Vagina (tissue), 2 donors: ENCODE data around the gene HINT3. TPM values are rescaled to one million over a fixed set of nuclear protein-coding genes. Genes with fewer than 3 reads are reported as not detected.

Experiments used
- DNase-seq, 2 donors: peaks; one replicate each; pipeline ENCODE4 v3.0.0-alpha.2; 2017; ENCODE audit errors: extremely low spot score in 2 of 2
- H3K27ac ChIP-seq: fragments of 200-600 bp; sonication (generic); one replicate; pipeline ENCODE4 v1.5.1; 2019
- H3K27me3 ChIP-seq: fragments of 200-600 bp; sonication (generic); one replicate; pipeline ENCODE4 v1.5.1; 2019
- H3K36me3 ChIP-seq, 2 donors: fragments of 200-600 bp; sonication (generic); one replicate each; pipeline ENCODE4 v1.5.1; 2017 to 2019
- H3K4me1 ChIP-seq: fragments of 200-600 bp; sonication (generic); one replicate; pipeline ENCODE4 v1.5.1; 2019
- H3K4me3 ChIP-seq, 2 donors: fragments of 200-600 bp; sonication (generic); 1 replicate in 1 of 2; 2 replicates in 1 of 2; pipeline ENCODE4 v1.5.1; 2016 to 2019
- H3K9me3 ChIP-seq: fragments of 200-600 bp; sonication (generic); one replicate; pipeline ENCODE4 v1.5.1; 2019
- CTCF ChIP-seq, 3 experiments: fragments of 450-650 bp in 2 of 3; fragments of 200-600 bp in 1 of 3; sonication (generic) in 1 of 3; IDR thresholded peaks; one replicate each; pipeline ENCODE4 v1.5.1; 2017 to 2019; ENCODE audit warnings: antibody characterized with exemption in 3 of 3, mild to moderate bottlenecking in 2 of 3, moderate library complexity in 2 of 3
- POLR2A ChIP-seq, 2 donors: fragments of 450-650 bp; IDR thresholded peaks; one replicate each; pipeline ENCODE4 v1.6.1; 2017; ENCODE audit warnings: antibody characterized with exemption in 2 of 2, mild to moderate bottlenecking in 2 of 2, moderate library complexity in 2 of 2
- POLR2AphosphoS5 ChIP-seq, 2 donors: sonication (generic); formaldehyde crosslinking; IDR thresholded peaks; one replicate each; pipeline ENCODE4 v1.9.0; 2017; ENCODE audit warnings: antibody characterized with exemption in 2 of 2, mild to moderate bottlenecking in 2 of 2, low read depth in 1 of 2; ENCODE audit not compliant: insufficient read depth in 1 of 2
- intact Hi-C: fragments of 100-400 bp; cut with DNase I; formaldehyde crosslinking; loops from one replicate; pipeline ENCODE4 v1.15.1; 2023
- total RNA-seq: library from RNA; depleted of rRNA; stranded (reverse); fragments of >200 nt; gene quantifications from one replicate; pipeline ENCODE4 v1.2.3, GENCODE V29; 2016

The HINT3 gene
- total RNA-seq, 1 donor from 2014 or later = 18.4 TPM

DNA sequence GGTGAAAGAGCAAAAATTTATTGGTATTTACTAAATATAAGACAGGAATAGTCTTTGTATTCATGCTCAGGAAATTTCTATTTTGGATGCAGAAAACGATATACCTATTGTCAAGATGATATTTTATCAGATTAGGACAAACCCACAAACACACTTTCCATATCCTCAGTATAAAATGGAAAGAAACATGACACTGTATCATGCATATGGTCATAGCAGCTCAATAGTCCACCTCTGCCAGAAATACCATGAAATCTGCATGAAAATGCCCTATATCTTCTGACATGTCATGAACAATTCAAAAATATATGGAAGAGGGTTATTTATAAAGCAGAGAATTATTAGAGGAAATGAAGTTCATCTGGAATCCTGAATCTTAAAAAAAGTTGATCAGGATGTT is 11.7 kb upstream of the HINT3 start:
- Histone ChIP-seq H3K4me3 (no peak overlapping the region), H3K36me3 (no peaks in the 10 kb centered on the region), H3K27ac (peak overlapping the region; percentile 71), H3K4me1 (peaks cover 42% of the 10 kb centered on the region), H3K27me3 (no peaks in the 10 kb centered on the region), H3K9me3 (no peaks in the 10 kb centered on the region)
- TF ChIP-seq POLR2A (IDR thresholded peaks at IDR 0.05) (no peak), POLR2AphosphoS5 (IDR thresholded peaks at IDR 0.05; ENCODE audit: insufficient read depth in 1 of 2, low read depth in 1 of 2) (no peak), CTCF (IDR thresholded peaks at IDR 0.05) (no peak)
- intact Hi-C loops = no loop called here
- DNase-seq = no peak

DNA sequence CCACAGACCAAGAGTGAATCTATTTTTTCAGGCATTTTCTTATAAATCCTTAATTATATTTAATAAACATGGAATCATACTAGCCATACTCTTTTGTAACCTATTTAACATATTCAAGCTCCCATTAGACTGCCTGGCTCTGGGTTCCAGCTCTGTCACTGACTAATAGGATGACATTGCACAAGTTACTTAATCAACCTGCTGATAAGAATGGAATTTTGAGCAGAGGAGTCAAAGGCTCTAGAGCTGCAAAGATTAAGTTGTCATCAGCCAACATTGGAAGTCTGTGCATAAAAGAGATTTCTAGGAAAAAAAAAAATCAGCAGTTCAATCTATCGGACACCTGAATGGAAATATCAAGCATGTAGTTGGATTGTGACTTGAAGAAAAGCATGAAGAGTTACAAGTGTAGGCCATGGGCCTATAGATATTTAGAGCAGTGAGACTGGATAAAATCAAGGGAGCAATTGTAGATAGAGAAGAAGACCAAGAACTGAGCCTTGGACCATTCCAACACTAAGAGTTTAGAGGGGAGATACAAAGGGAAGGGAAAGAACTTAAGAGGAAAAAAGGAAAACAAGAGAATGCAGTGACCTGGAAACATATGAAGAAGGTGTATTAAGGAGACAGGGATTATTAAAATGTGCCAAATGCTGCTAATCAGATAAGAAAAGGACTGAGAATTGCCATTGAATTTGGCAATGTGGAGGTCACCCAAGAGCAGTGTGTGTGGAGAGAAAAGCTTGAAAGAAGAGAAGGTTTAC is 11.0 kb upstream of the HINT3 start:
- H3K9me3 ChIP-seq = no peaks in the 10 kb centered on the region
- peak overlapping the region; percentile 71 for H3K27ac ChIP-seq
- intact Hi-C loops = no loop called here
- DNase-seq = no peak
- H3K4me3 ChIP-seq = no peak overlapping the region
- no peaks in the 10 kb centered on the region for H3K27me3 ChIP-seq
- peaks cover 38% of the 10 kb centered on the region for H3K4me1 ChIP-seq
- no peaks in the 10 kb centered on the region for H3K36me3 ChIP-seq
- TF ChIP-seq POLR2A (IDR thresholded peaks at IDR 0.05) (no peak), CTCF (IDR thresholded peaks at IDR 0.05) (no peak), POLR2AphosphoS5 (IDR thresholded peaks at IDR 0.05; ENCODE audit: insufficient read depth in 1 of 2, low read depth in 1 of 2) (no peak)

DNA sequence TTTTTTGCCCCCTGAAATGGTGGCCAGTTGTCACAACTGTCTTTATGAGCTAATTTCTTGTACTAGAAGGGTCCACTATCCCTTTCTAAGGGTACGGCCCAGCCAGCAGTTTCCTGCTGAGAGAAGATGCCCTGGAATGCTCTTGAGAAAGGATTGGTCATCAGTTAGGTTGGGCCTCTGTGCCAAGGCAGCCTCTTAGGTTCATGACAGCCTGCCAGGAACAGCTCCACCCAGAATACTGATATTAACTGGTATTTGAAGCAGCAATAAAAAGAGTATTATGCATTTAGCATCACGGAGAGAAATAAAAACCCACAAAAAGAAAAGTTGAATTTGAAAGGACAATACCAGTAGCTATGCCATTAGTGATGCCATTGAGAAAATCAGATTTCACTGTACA is 9.0 kb upstream of the HINT3 start:
- Histone ChIP-seq H3K27ac (no peak overlapping the region), H3K27me3 (no peaks in the 10 kb centered on the region), H3K36me3 (no peaks in the 10 kb centered on the region), H3K4me3 (no peak overlapping the region), H3K4me1 (peaks cover 34% of the 10 kb centered on the region), H3K9me3 (no peaks in the 10 kb centered on the region)
- intact Hi-C loops = no loop called here
- no peak for DNase-seq
- TF ChIP-seq CTCF (IDR thresholded peaks at IDR 0.05) (no peak), POLR2A (IDR thresholded peaks at IDR 0.05) (no peak), POLR2AphosphoS5 (IDR thresholded peaks at IDR 0.05; ENCODE audit: insufficient read depth in 1 of 2, low read depth in 1 of 2) (no peak)

- intact Hi-C loops = no loop called here
- Histone ChIP-seq H3K4me3 (no peak overlapping the region), H3K9me3 (no peaks in the 10 kb centered on the region), H3K27ac (no peak overlapping the region), H3K27me3 (no peaks in the 10 kb centered on the region), H3K36me3 (no peaks in the 10 kb centered on the region), H3K4me1 (peaks cover 29% of the 10 kb centered on the region)
- TF ChIP-seq POLR2A (IDR thresholded peaks at IDR 0.05) (no peak), POLR2AphosphoS5 (IDR thresholded peaks at IDR 0.05; ENCODE audit: insufficient read depth in 1 of 2, low read depth in 1 of 2) (no peak), CTCF (IDR thresholded peaks at IDR 0.05) (no peak)
- DNase-seq = no peak
Measured at GRCh38 chr6:125948455-125948854, 8.1 kb upstream of the HINT3 start.

GRCh38 chr6:125949069-125949468 is 7.5 kb upstream of the HINT3 start:
- peaks cover 23% of the 10 kb centered on the region for H3K4me1 ChIP-seq
- no peaks in the 10 kb centered on the region for H3K9me3 ChIP-seq
- H3K27me3 ChIP-seq = no peaks in the 10 kb centered on the region
- TF ChIP-seq POLR2AphosphoS5 (IDR thresholded peaks at IDR 0.05; ENCODE audit: insufficient read depth in 1 of 2, low read depth in 1 of 2) (no peak), POLR2A (IDR thresholded peaks at IDR 0.05) (no peak), CTCF (IDR thresholded peaks at IDR 0.05) (no peak)
- DNase-seq = no peak
- H3K36me3 ChIP-seq = no peaks in the 10 kb centered on the region
- intact Hi-C loops = no loop called here
- no peak overlapping the region for H3K4me3 ChIP-seq
- H3K27ac ChIP-seq = no peak overlapping the region
